HG03064 (cell line): ENCODE results near the gene POC1B.

ENCODE experiments used
- ATAC-seq: cut with Tn5 transposase; IDR thresholded peaks from one replicate; pipeline ENCODE4 v1.9.1; 2021; ENCODE audit warnings: low read depth; ENCODE audit not compliant: unreplicated experiment

The POC1B gene

DNA sequence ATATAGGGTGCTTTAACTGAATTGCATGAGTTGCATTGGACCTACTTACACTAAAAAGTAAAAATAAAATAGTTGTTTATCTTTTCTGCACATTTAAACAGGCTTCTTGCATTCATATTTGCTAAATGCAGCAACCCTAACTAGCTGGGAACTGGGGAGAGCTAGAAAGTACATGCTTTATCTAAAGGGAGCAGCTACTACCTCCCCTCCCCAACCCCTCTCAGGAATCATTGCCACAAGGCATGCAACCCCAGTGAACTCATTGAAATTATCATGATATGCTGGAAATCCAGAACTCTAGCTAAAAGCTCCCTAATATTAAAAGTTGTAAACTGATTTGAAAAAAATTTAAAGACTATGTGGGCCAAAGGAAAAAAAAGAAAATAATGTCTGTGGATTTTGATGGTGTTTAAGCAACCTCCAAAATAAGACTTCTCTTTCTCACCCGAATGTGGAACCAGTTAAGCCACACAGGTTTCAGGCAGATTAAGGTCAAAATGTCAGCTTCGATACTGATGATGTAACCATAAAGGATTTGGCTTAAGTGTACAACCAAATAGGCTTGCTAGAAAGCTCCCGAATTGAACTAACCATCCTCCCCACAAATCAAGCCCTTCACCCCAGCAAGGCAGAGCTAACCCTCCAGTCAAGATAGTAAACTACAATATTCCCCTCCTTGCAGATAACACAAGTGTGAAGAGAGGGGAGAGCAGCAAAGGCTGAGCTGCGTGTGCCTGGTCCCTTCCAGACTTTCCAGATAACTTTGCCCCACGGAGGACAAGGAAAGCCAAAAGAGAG lies 13.8 kb upstream of the POC1B start:
- no peak for ATAC-seq

GRCh38 chr12:89538897-89539296 lies 13.1 kb upstream of the POC1B start:
- no peak for ATAC-seq

- ATAC-seq = no peak
These were observed 11.5 kb upstream of the POC1B start for GRCh38 chr12:89537389-89537788.

DNA sequence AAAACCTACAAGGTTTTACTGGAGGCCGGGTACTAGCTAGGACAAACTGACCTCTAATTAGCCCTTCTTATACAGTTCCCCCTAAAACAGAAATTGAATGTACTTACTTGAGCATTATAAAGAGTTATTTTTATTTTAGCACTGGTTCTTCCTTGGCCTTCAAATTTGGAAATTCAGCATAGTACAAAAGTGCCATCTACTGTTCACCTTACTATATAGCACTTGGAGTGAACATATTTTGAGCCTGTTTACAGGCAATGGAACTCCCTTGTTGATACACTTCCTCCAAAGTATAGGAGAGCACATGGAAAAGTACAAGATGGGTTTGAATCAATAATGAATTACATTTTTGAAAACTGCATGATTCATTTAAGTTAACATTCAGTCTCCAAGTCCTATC lies 3.9 kb upstream of the POC1B start:
- no peak for ATAC-seq

DNA sequence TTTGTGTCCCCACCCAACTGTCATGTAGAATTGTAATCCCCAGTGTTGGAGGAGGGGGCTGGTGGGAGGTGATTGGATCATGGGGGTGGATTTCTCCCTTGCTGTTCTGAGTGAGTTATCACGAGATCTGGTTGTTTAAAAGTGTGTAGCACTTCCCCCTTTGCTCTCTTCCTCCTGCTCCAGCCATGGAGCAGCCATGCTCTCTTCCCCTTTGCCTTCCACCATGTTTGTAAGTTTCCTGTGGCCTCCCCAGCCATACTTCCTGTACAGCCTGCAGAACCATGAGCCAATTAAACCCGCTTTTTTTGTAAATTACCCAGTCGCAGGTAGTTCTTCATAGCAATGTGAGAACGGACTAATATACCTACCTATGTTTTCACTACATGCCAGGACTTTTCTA lies 2.6 kb upstream of the POC1B start:
- ATAC-seq = no peak

- ATAC-seq = peak; percentile 29
These were observed 483 bp downstream of the POC1B start for GRCh38 chr12:89525305-89525823.

- ATAC-seq = peak; percentile 73
These were observed 1.1 kb downstream of the POC1B start, which contains the start of gene GALNT4 for GRCh38 chr12:89524541-89525304. Gene GALNT4, minus strand, starts transcription at chr12:89524796. Its CDS starts 247 bp downstream, at chr12:89524549.

GRCh38 chr12:89523843-89524540 lies 1.9 kb downstream of the POC1B start:
- ATAC-seq = no peak

DNA sequence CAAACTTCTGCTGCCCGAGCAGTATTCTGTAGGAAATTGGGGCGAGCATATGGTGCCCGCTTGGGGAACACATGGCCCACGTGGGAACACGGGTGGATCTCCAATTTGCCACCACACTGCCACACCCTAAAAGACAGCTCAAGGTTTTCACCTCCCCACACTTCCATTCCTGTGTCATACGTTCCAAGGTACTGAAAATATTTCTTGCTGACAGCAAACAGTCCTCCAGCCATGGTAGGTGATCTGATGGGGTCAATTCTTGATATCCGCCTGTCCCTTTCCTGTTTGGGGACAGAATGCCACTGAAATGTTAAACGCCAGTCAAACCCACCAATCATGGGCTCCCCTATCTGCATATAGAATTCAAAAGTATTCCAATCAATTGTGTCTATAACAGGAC lies 2.5 kb downstream of the POC1B start:
- no peak for ATAC-seq

DNA sequence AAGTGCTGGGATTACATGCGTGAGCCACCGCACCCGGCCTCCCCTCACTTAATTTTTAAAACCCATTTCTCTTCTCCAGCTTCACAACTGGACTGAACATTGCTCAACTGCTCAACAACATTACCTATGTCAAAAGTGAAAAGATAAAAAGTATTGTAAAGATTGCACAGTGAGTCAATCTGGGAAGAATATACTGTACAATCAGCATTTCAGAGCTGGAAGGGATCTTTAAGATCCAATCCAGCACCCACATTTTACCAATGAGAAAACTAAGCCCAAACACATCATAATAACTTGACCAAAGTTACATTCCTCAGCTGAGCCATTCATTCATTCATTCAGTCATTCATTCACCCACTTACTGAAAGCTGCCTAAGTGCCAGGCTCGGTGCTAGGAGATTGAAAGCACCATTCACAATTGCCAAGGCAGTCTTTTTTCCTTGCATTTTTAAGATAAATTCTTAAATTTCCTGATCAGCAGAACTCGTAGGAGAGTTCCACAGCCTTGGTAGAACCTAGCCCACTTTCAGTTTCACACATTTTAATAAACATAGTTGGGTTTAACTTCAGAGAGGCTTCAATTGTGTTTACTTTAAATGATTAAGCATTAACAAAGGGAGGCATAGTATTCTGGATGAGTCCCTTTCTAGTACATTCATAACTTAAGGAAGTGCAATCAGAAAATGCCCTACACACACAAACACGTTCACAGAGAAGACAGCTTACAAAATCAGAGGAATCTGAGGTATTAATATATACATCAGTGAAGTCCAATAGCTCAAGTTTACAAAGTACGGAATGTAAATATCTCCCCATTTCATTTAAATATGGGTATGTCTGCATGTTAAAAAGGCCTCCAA lies 4.3 kb downstream of the POC1B start:
- ATAC-seq = no peak

- ATAC-seq = no peak
These were observed 8.1 kb downstream of the POC1B start for GRCh38 chr12:89517720-89518119.

DNA sequence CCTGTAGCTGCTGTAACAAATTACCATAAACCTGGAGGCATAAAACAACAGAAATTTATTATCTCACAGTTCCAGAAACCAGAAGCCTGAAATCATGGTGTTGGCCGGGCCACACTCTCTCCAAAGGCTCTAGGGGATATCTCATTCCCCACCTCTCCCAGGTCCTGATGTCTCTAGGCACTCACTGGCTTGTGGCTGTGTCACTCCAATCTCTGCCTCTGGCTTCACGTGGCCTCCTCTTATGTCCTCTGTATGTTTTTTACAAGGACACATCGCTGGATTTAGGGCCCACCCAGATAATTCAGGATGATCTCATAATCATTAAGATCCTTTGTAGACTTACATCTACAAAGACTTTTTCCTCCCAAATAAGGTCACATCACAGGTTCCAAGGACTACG lies 9.2 kb downstream of the POC1B start:
- no peak for ATAC-seq

- peak; percentile 89 for ATAC-seq
These were observed 11.1 kb downstream of the POC1B start for GRCh38 chr12:89514751-89515150.

GRCh38 chr12:89513544-89513943 lies 12.3 kb downstream of the POC1B start:
- ATAC-seq = no peak

- ATAC-seq = no peak
These were observed 18.6 kb downstream of the POC1B start for GRCh38 chr12:89507015-89507824.

DNA sequence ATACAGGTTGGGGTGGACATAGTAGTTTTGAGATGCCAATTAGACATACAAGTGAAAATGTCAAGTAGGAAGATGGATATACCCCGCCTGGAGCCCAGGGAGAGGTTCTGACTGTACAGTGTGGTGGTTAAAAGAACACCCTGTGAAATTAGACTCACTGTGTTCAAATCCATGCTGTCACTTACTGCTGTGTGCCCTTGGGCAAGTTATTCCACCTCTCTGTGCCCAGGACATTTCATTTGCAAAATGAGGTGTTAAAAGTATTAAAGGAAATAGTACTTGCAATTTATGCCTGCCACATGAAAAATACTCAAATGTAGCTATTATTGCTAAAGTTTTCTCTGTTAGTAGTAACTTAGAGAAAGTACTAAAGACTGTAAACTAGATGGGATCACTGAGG lies 19.8 kb downstream of the POC1B start:
- ATAC-seq = no peak

DNA sequence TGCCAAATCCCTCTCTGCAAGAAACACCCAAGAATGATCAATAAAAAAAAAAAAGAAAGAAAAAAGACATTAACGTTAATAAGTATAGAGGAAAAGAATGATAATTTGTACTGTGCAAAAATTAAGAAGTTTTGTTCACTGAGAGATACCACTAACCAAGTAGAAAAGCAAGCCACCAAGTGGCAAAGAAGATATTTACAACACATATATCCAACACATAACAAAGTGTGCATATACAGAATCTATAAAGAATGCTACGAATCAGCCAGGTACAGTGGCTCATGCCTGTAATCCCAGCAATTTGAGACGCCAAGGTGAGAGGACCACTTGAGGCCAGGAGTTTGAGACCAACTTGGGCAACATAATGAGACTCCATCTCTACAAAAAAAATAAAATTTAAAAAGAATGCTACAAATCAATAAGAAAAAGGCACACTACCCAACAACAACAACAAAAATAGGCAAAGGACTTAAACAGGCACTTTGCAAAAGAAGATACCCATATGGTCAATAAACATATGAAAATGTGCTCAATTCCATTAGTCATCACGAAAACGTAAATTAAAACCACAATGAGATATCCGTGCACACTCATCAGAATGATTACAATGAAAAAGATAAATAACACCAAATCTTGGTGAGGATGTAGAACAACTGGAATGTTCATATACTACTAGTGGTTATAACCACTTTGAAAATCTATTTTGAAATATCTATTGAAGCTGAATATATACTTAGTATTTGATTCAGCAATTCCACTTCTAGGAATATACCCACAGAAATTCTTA lies 21.1 kb downstream of the POC1B start:
- ATAC-seq = no peak

GRCh38 chr12:89501793-89502192 lies 24.1 kb downstream of the POC1B start:
- ATAC-seq = no peak

GRCh38 chr12:89499857-89500256 lies 26.0 kb downstream of the POC1B start:
- no peak for ATAC-seq
